Thymus (tissue), 11 donors: ENCODE results near the gene ADRA2B. TPM values are rescaled to one million over a fixed set of nuclear protein-coding genes. Genes with fewer than 3 reads are reported as not detected.
"Not testable (repeated sequence)": the region's sequence is repeated elsewhere in the genome, so short reads cannot be mapped to it uniquely, and the experiment has no call there.

Experiments
- DNase-seq, 9 donors: peaks; one replicate each; pipeline ENCODE4 v3.0.0-alpha.2; 2013; ENCODE audit warnings: low spot score in 9 of 9, low read depth in 6 of 9, missing footprints in 1 of 9
- H3K27ac ChIP-seq, 2 donors: one replicate each; pipeline ENCODE4 v1.5.1; 2013; ENCODE audit warnings: control low read depth in 1 of 2, low read depth in 1 of 2, low read length in 1 of 2, mild to moderate bottlenecking in 1 of 2, moderate library complexity in 1 of 2
- H3K27me3 ChIP-seq, 2 donors: one replicate each; pipeline ENCODE4 v1.5.1; 2013; ENCODE audit warnings: low read length in 1 of 2; ENCODE audit not compliant: control insufficient read depth in 2 of 2, insufficient read depth in 1 of 2
- H3K36me3 ChIP-seq, 2 donors: one replicate each; pipeline ENCODE4 v1.5.1; 2013; ENCODE audit warnings: low read length in 1 of 2, mild to moderate bottlenecking in 1 of 2, moderate library complexity in 1 of 2; ENCODE audit not compliant: control insufficient read depth in 2 of 2, insufficient read depth in 2 of 2
- H3K4me1 ChIP-seq, 2 donors: one replicate each; pipeline ENCODE4 v1.5.1; 2013; ENCODE audit warnings: low read length in 2 of 2; ENCODE audit not compliant: control insufficient read depth in 2 of 2, insufficient read depth in 2 of 2
- H3K4me3 ChIP-seq, 2 donors: one replicate each; pipeline ENCODE4 v1.5.1; 2013; ENCODE audit warnings: low read length in 2 of 2, control low read depth in 1 of 2, mild to moderate bottlenecking in 1 of 2
- H3K9me3 ChIP-seq, 2 donors: one replicate each; pipeline ENCODE4 v1.5.1; 2013; ENCODE audit warnings: low read length in 1 of 2, mild to moderate bottlenecking in 1 of 2; ENCODE audit not compliant: control insufficient read depth in 2 of 2, insufficient read depth in 1 of 2
- WGBS: extraction: QIAGEN DNeasy Blood & Tissue Kit; methylation state at CpG from one replicate; pipeline ENCODE4 v1.1.7; 2013; 5-methylcytosine and 5-hydroxymethylcytosine counted together
- polyA plus RNA-seq: library from polyadenylated mRNA; stranded (reverse); fragments of 200-250 nt; gene quantifications from one replicate; pipeline ENCODE4 v1.2.3, GENCODE V29; 2013
- total RNA-seq: library from RNA; stranded (reverse); fragments of 120-200 nt; gene quantifications from one replicate; pipeline ENCODE4 v1.2.4, GENCODE V29; 2013
- donor health status: healthy.

ADRA2B gene
- total and polyA plus RNA-seq, 2 donors: 0.28 to 0.52 TPM

- Histone ChIP-seq H3K27ac (peak overlapping the region; percentile 96 to 99), H3K27me3 (peaks cover 0 to 2% of the 10 kb centered on the region in 2 donors), H3K4me3 (peak overlapping the region; percentile 75 to 84), H3K4me1 (peaks cover 51 to 85% of the 10 kb centered on the region in 2 donors), H3K36me3 (peaks cover 26 to 29% of the 10 kb centered on the region in 2 donors), H3K9me3 (no peaks in the 10 kb centered on the region)
- WGBS: 2% methylated on average over 3 of the region's 3 CpGs
- DNase-seq: peak in 1 of 9 donors; percentile 49
Measured at GRCh38 chr2:96145848-96146152, 29.4 kb upstream of the ADRA2B start.

DNA sequence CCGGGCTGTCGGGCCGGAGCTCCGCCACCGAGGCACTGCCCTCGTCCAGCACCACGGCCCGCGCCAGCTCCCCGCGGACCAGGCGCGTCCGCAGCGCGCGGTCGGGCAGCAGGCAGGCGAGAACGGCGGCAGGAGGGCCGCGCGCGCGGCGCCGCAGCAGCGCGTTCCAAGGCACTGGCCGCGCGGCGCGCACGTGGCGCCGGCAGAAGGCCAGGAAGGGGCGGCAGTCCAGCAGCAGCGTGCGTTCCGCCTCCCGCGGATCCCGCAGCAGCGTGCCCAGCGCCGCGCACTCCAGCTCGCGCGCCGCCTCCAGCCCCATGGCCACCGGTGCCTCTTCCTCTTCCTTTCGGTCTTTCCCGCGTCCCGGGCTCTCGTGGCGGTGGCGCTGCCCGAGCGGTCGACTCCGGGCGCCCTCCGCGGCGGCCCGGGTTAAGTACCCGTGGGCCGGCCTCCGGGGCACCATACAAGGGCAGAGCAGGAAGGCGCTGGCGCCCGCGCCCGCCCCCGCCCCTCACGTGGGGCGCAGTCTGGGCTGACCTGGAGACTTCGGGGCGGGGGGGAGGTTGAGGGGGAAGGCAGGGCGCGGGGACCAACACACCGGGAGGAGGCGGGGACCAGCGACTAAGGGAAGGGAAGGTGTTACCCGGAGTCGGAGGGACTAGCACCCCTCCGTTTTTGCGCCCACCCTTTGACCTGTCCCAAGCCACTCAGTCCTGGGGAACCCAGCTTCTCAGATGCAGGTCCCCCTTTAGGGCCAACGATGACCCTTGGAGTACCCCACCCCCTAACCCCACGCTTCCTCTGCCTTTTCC, 28.9 kb upstream of the ADRA2B start, which contains the start of gene DUSP2:
TSS of gene DUSP2 (minus strand) at position 405 of the 812 bp plus-strand sequence. CDS start at position 319, 86 bp downstream.
- peak within 1 kb of the TSS; percentile 75 to 84 for H3K4me3 ChIP-seq
- peaks cover 0 to 2% of the 10 kb centered on the region in 2 donors for H3K27me3 ChIP-seq
- H3K27ac ChIP-seq: peak within 1 kb of the TSS; percentile 96 to 99
- H3K9me3 ChIP-seq: no peaks in the 10 kb centered on the region
- DNase-seq: peak in 5 of 9 donors; percentile 76 to 93 (median 86)
- peaks cover 26 to 29% of the 10 kb centered on the region in 2 donors for H3K36me3 ChIP-seq
- WGBS: under 1% methylated on average over 94 of the region's 94 CpGs
- peaks cover 48 to 80% of the 10 kb centered on the region in 2 donors for H3K4me1 ChIP-seq

- Histone ChIP-seq H3K27me3 (peaks cover 0 to 2% of the 10 kb centered on the region in 2 donors), H3K27ac (peak overlapping the region; percentile 90 to 99), H3K4me3 (peak overlapping the region; percentile 75 to 84), H3K36me3 (peaks cover 26 to 29% of the 10 kb centered on the region in 2 donors), H3K9me3 (no peaks in the 10 kb centered on the region), H3K4me1 (peaks cover 44 to 74% of the 10 kb centered on the region in 2 donors)
- peak in 3 of 9 donors; percentile 58 to 70 (median 61) for DNase-seq
- WGBS: 3% methylated on average over 35 of the region's 35 CpGs
Measured at GRCh38 chr2:96144481-96145035, 28.2 kb upstream of the ADRA2B start.

- H3K4me3 ChIP-seq: peak overlapping the region; percentile 75 to 84
- 39% methylated on average over 23 of the region's 23 CpGs for WGBS
- DNase-seq: peak in 1 of 9 donors; percentile 68
- peaks cover 0 to 2% of the 10 kb centered on the region in 2 donors for H3K27me3 ChIP-seq
- peaks cover 26 to 33% of the 10 kb centered on the region in 2 donors for H3K36me3 ChIP-seq
- peaks cover 45 to 73% of the 10 kb centered on the region in 2 donors for H3K4me1 ChIP-seq
- H3K27ac ChIP-seq: peak overlapping the region; percentile 90 to 99
- H3K9me3 ChIP-seq: no peaks in the 10 kb centered on the region
Measured at GRCh38 chr2:96143848-96144480, 27.6 kb upstream of the ADRA2B start.

- DNase-seq: peak in 1 of 9 donors; percentile 49
- 70% methylated on average over 10 of the region's 10 CpGs for WGBS
- H3K27me3 ChIP-seq: peaks cover 0 to 2% of the 10 kb centered on the region in 2 donors
- H3K36me3 ChIP-seq: peaks cover 26 to 33% of the 10 kb centered on the region in 2 donors
- H3K27ac ChIP-seq: peak overlapping the region; percentile 90 to 99
- H3K4me1 ChIP-seq: peaks cover 40 to 71% of the 10 kb centered on the region in 2 donors
- H3K9me3 ChIP-seq: no peaks in the 10 kb centered on the region
- H3K4me3 ChIP-seq: peak overlapping the region; percentile 75 to 84
Measured at GRCh38 chr2:96143231-96143847, 27.0 kb upstream of the ADRA2B start.

DNA sequence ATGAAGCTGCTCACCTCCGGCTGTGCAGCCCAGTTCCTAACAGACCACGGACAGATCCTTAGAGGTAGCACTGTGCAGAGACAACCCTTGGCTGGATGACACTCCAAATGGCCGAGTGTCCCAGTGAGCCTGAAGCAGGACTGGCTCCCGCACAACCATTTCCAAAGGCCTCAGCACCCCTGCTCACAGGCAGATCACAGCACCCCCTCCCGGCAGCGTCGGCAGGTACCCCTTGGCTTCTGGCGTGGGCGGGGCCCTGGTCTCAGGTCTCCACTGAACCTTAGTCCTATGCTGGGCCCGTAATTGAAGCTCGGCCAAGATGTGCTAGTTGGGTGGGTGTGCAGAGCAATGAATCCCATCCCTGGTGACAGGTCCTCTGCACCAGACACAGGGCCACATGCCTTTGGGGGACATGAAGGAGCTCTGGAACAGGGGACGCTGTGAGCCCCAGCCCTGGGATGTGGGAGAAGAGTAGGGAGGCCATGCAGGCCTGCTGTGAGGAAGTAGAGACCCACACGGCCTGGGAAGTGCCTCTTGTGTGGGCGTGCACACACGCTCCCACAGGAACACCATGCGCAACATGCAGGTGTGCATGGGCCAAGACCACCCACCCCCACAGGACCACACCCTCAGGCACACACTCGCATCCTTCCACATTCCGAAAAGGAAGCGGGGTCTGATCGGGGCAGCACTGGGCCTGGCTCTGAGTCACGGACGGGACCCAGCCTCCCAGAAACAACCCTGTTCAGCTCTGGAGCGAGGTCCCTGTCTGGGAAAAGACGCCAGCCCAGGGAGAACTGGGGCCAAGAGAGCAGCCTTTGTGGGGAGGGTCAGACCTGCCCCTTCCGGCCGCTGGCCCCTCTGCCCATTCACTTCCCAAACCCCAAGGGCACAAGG, 26.1 kb upstream of the ADRA2B start:
- peaks cover 26 to 33% of the 10 kb centered on the region in 2 donors for H3K36me3 ChIP-seq
- H3K27me3 ChIP-seq: peaks cover 0 to 2% of the 10 kb centered on the region in 2 donors
- H3K27ac ChIP-seq: peak overlapping the region; percentile 8 to 64
- peaks cover 31 to 62% of the 10 kb centered on the region in 2 donors for H3K4me1 ChIP-seq
- no peaks in the 10 kb centered on the region for H3K9me3 ChIP-seq
- WGBS: 91% methylated on average over 26 of the region's 26 CpGs
- no peak for DNase-seq
- peak overlapping the region; percentile 75 to 84 for H3K4me3 ChIP-seq

- not testable (repeated sequence) for H3K9me3 ChIP-seq, DNase-seq, H3K27ac ChIP-seq, H3K27me3 ChIP-seq, H3K4me3 ChIP-seq
- peaks cover 23 to 54% of the 10 kb centered on the region in 2 donors for H3K4me1 ChIP-seq
- WGBS: 97% methylated on average over 5 of the region's 5 CpGs
- peaks cover 26 to 33% of the 10 kb centered on the region in 2 donors for H3K36me3 ChIP-seq
Measured at GRCh38 chr2:96141624-96141967, 25.2 kb upstream of the ADRA2B start.

DNA sequence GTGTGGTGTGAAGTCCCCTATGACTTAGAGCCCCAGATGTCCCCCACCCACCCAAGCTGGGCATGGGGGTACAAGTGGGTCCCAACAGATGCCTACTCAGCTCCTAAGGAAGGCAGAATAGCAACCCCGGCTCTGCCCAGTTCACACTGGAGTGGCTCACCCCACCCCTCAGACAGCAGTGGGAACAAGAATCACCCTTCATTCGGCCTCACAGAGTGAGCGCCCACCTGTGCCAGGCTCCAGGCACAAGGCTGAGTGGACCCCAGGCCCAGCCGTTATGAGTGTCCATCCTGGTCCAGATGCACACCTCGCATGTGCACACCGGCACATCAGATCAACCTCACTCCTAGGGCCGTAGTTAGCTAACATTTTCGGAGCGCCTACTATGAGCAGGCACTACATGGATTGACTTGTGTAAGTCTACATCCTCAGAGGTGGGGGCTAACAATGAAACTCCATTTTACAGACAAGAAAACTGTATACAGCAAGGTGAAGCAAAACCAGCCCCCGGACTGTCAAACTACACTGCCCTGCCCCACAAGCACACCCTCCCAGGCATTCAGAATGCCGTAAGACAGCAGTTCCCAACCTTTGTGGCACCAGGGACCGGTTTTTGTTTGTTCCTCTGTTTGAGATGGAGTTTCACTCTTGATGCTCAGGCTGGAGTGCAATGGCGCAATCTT, 24.7 kb upstream of the ADRA2B start:
- no peak for DNase-seq
- 96% methylated on average over 13 of the region's 13 CpGs for WGBS
- H3K36me3 ChIP-seq: peaks cover 26 to 33% of the 10 kb centered on the region in 2 donors

More for the DNA sequence above, 24.7 kb upstream of the ADRA2B start:
- H3K27ac ChIP-seq: peak overlapping the region; percentile 42 to 43
- peaks cover 21 to 48% of the 10 kb centered on the region in 2 donors for H3K4me1 ChIP-seq
- no peak overlapping the region for H3K4me3 ChIP-seq
- peaks cover 0 to 2% of the 10 kb centered on the region in 2 donors for H3K27me3 ChIP-seq
- no peaks in the 10 kb centered on the region for H3K9me3 ChIP-seq
